Right lobe of liver (tissue), 6 donors: Measurements from ENCODE around the gene GLIS1. TPM values are rescaled to one million over a fixed set of nuclear protein-coding genes. Genes with fewer than 3 reads are reported as not detected.

Source experiments
- ATAC-seq, 4 donors: fragments of 200-7000 bp; cut with Tn5 transposase; one replicate each; pipeline ENCODE4 v1.9.1; 2020; ENCODE audit warnings: mild to moderate bottlenecking in 4 of 4, moderate library complexity in 4 of 4
- DNase-seq, 3 donors: peaks; one replicate each; pipeline ENCODE4 v3.0.0-alpha.2; 2020
- H3K27ac ChIP-seq, 3 donors: fragments of 200-600 bp; one replicate each; pipeline ENCODE4 v1.8.0; 2022
- H3K27me3 ChIP-seq, 2 donors: fragments of 200-600 bp; one replicate each; pipeline ENCODE4 v1.8.0; 2022
- H3K36me3 ChIP-seq, 4 donors: fragments of 200-600 bp; sonication (generic) in 1 of 4; one replicate each; pipeline versions ENCODE4 v1.5.1 to v1.8.0; 2017 to 2022; ENCODE audit warnings: control low read depth in 1 of 4
- H3K4me1 ChIP-seq, 4 donors: fragments of 200-600 bp; sonication (generic) in 1 of 4; one replicate each; pipeline versions ENCODE4 v1.5.1 to v1.8.0; 2017 to 2022; ENCODE audit warnings: control low read depth in 1 of 4
- H3K4me3 ChIP-seq, 3 donors: fragments of 200-600 bp; one replicate each; pipeline ENCODE4 v1.8.0; 2022
- H3K9me3 ChIP-seq, 4 donors: fragments of 200-600 bp; sonication (generic) in 1 of 4; one replicate each; pipeline versions ENCODE4 v1.5.1 to v1.8.0; 2017 to 2022; ENCODE audit warnings: control low read depth in 1 of 4
- POLR2A ChIP-seq: fragments of 450-650 bp; IDR thresholded peaks from one replicate; pipeline ENCODE4 v1.6.1; 2017; ENCODE audit warnings: antibody characterized with exemption, mild to moderate bottlenecking
- WGBS: methylation state at CpG from one replicate; pipeline ENCODE4 v1.1.6; 2018; ENCODE audit warnings: low coverage, low lambda C conversion rate; ENCODE audit not compliant: insufficient coverage; ENCODE audit errors: missing lambda C conversion rate; 5-methylcytosine and 5-hydroxymethylcytosine counted together
- intact Hi-C, 2 donors: fragments of 100-400 bp; cut with DNase I; formaldehyde crosslinking; loops; one replicate each; pipeline versions ENCODE4 v1.11.2 to v1.14.1; 2022
- total RNA-seq, 6 experiments: library from RNA; depleted of rRNA in 2 of 6; stranded (reverse); fragments of >200 nt in 2 of 6; fragmentation: NEBNext Ultra II Directional in 3 of 6; extraction: Animal tissue kit (Norgen Biotek cat#: 25700) in 3 of 6; gene quantifications; one replicate each; pipeline versions ENCODE4 v1.1.0 to v1.2.4, GENCODE V29; 2016 to 2023
- TF ChIP-seq, protein P1 (sequence below), 4 donors: fragments of 200-600 bp in 3 of 4; fragments of 450-650 bp in 1 of 4; IDR thresholded peaks; one replicate each; pipeline versions ENCODE4 v1.5.1 to v1.8.0; 2016 to 2022; ENCODE audit warnings: antibody characterized with exemption in 4 of 4, mild to moderate bottlenecking in 2 of 4
- donor health status: DM: no; HTN: yes; CAD: no.
- donor health status: DM: no; HTN: no; CAD: no.
- donor health status: DM: no; HTN: no; CAD: no.
- donor health status: DM: no; HTN: yes; CAD: no.
- donor health status: DM: no; HTN: yes; CAD: no.

GLIS1 gene
- total RNA-seq, 6 experiments from 2014 or later = not detected

DNA sequence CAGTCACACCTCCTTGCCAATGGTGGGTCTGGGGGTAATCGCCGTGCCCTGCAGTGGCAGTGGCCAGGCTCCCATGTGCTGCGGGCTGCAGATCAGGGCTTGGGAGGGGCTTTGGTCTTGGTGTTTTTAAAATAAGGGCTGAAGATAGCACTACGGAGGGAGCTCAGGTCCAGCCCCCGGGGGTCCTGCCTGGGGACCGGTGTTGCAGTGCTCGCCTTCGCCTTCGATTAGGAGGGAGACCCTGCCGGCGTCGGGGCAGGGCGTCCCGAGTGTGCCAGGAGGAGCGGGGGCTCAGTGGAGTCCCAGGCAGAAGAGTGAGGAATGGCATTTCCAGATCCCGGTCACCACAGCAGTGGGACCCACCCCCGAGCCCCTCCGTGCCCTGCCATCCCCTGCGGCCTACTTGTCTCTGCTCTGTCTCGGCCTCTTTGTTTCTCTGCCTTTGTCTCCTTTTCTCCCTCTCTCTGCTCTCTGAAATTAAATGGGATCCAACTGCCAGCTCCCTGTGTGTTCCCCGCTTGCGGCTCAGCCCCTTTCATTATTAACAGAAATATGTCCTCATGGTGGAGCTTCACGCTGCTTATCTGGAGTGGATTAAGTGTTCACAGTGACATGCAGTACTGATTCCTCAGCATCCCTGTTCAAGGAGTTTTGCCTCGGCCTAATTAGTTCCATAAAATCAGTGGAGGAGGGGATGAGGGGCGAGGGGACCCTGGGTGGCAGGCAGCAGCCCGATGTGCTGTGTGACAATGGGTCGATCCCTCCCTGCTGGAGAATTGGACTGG lies 235.3 kb downstream of the GLIS1 start:
- ATAC-seq (no peak), DNase-seq (no peak)
- Histone ChIP-seq H3K36me3 (no peaks in the 10 kb centered on the region), H3K27ac (no peak overlapping the region), H3K4me1 (no peaks in the 10 kb centered on the region), H3K27me3 (no peaks in the 10 kb centered on the region), H3K4me3 (no peak overlapping the region), H3K9me3 (no peaks in the 10 kb centered on the region)
- TF ChIP-seq, protein P1, sequence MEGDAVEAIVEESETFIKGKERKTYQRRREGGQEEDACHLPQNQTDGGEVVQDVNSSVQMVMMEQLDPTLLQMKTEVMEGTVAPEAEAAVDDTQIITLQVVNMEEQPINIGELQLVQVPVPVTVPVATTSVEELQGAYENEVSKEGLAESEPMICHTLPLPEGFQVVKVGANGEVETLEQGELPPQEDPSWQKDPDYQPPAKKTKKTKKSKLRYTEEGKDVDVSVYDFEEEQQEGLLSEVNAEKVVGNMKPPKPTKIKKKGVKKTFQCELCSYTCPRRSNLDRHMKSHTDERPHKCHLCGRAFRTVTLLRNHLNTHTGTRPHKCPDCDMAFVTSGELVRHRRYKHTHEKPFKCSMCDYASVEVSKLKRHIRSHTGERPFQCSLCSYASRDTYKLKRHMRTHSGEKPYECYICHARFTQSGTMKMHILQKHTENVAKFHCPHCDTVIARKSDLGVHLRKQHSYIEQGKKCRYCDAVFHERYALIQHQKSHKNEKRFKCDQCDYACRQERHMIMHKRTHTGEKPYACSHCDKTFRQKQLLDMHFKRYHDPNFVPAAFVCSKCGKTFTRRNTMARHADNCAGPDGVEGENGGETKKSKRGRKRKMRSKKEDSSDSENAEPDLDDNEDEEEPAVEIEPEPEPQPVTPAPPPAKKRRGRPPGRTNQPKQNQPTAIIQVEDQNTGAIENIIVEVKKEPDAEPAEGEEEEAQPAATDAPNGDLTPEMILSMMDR (IDR thresholded peaks at IDR 0.05) = no peak
- TF ChIP-seq POLR2A = no peak
- 75% methylated on average over 15 of the region's 27 CpGs for WGBS
- intact Hi-C loops = no loop called here

DNA sequence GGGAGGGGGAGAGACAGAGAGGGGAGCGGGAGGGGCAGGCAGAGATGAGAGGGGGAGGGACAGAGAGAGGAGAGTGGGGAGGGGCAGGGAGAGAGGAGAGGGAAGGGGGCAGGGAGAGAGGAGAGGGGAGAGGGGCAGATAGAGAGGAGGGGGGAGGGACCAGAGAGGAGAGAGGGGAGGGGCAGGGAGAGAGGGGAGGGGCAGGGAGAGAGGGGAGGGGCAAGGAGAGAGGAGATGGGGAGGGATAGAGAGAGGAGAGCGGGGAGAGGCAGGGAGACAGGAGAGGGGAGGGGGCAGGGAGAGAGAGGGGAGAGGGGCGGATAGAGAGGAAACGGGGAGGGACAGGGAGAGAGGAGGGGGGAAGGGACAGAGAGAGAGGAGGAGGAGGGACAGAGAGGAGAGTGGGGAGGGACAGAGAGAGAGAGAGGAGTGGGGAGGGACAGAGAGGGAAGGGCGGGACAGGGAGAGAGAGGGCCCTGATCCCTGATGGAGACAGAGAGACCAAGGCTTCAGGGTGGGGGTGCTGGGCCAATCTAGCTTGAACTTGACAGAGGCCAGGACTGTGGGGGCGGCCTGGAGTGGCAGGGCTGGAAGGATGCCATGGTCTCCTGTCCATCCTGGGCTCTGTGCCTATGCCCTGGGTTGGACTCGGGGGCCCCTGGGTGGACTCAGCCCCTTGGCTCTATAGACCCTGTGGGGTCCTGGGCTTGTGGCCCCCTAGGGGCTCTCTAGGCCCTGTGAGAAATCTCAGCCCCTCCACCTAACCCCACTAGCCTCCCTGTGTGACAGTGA lies 236.1 kb downstream of the GLIS1 start:
- no peak overlapping the region for H3K4me3 ChIP-seq
- no peak for DNase-seq
- intact Hi-C loops = no loop called here
- WGBS = 65% methylated on average over 5 of the region's 7 CpGs
- no peaks in the 10 kb centered on the region for H3K9me3 ChIP-seq
- H3K27me3 ChIP-seq = no peaks in the 10 kb centered on the region
- ATAC-seq = no peak
- no peak overlapping the region for H3K27ac ChIP-seq
- no peaks in the 10 kb centered on the region for H3K4me1 ChIP-seq
- no peaks in the 10 kb centered on the region for H3K36me3 ChIP-seq
- TF ChIP-seq POLR2A = no peak
- TF ChIP-seq, protein P1 (IDR thresholded peaks at IDR 0.05) = no peak

DNA sequence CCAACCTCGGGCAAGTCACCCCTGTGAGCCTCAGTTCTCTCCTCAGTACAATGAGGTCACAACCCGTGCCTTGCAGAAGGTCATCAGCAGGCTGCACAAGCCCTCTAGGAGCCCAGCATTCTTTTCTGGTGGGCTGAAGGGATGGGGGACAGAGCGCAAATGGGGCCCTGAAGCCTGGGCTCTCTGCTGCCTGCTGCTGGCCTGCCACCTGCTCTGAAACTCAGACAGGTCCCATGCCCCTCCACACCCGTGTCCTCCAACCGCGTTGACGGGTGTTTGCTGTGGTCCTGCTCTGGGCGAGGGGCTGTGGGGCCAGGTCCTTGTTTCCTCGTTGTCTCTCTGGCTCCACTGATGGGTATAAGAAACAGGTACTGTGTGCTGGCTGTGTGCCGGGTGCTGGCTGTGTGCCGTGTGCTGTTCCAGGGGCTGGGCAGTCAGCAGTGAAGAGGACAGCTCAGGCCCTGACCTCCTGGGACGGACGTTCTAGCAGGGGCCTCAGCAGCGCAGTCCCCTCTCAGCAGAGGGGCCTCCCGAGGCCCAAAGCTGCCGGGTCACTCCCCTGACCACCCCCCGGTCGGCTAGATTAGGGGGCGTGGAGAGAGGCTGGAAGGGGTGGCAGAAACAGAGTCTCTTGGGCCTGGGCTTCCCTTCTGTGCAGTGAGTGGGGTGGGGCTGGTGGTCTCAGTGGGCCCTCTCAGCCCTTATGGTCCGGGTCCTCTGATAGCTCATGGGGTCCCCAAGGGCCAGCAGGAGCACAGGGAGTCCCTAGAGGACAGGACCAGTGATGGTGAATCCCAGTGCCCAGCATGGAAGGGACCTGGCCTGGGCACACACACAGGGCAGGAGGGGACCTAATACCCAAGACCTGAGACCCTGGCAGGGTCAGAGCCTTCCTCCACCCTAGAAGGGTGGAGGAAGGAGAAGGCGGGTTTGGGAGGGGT lies 237.6 kb downstream of the GLIS1 start:
- no peak overlapping the region for H3K4me3 ChIP-seq
- H3K36me3 ChIP-seq = no peaks in the 10 kb centered on the region
- H3K9me3 ChIP-seq = no peaks in the 10 kb centered on the region
- H3K27ac ChIP-seq = no peak overlapping the region
- no peak for TF ChIP-seq POLR2A
- TF ChIP-seq, protein P1 (IDR thresholded peaks at IDR 0.05) = no peak
- H3K4me1 ChIP-seq = no peaks in the 10 kb centered on the region
- H3K27me3 ChIP-seq = no peaks in the 10 kb centered on the region
- no peak for ATAC-seq
- 18% methylated on average over 3 of the region's 21 CpGs for WGBS
- intact Hi-C loops = no loop called here
- DNase-seq = no peak

DNA sequence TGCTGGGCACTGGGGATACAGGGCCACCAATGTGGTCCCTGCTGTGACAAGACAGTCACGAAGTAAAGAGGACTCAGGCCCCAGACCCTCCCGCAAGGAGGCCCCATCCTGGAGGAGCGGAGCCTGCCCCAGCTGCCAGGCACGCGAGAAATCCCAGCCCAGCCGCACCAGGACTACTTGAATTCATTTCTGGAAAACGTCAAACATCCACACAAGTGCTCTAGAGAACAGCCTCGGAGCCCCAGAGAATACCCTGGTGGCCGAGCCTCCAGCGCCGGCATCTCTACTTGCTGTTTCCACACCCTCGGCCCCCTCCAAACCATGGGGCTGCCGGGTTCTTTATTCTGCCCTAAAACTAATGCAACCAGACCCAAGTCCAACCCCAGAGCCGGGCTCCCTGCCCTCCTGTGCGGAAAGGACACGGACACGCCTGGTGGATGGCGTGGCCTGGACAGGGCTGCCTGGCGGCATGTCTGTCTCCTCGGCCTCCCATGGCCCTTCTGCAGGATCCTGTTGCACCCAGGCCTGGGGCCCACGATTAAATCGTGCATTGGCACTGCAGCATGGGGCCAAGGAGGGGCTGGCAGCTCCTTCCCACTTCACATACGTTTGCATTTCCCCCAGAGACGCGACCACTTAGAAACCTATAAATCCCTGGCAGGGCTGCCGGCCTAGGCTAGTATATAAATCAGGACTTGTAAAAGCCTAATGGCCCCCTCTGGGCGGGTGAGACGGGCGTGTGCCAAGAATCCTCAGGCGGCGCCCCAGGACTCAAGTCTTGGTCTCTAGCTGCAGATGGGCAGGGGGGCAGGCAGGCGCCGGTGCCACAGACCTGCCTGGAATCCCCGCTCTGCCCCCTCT lies 238.5 kb downstream of the GLIS1 start:
- Histone ChIP-seq H3K9me3 (no peaks in the 10 kb centered on the region), H3K4me3 (no peak overlapping the region), H3K27me3 (no peaks in the 10 kb centered on the region), H3K4me1 (no peaks in the 10 kb centered on the region), H3K36me3 (no peaks in the 10 kb centered on the region), H3K27ac (no peak overlapping the region)
- ATAC-seq (no peak), DNase-seq (no peak)
- intact Hi-C loops = no loop called here
- WGBS = 100% methylated on average over 3 of the region's 34 CpGs
- TF ChIP-seq, protein P1 (IDR thresholded peaks at IDR 0.05) = no peak
